H9 (cell line): Measurements from ENCODE around the gene USP22. TPM values are rescaled to one million over a fixed set of nuclear protein-coding genes. Genes with fewer than 3 reads are reported as not detected.

Experiments used
- DNase-seq: peaks from one replicate; pipeline ENCODE4 v3.0.0-alpha.2; 2017
- H2AFZ ChIP-seq: one replicate; pipeline ENCODE4 v1.6.1; 2013; ENCODE audit warnings: mild to moderate bottlenecking, low read length, control low read depth, moderate library complexity
- H2AK5ac ChIP-seq: 2 replicates; pipeline ENCODE4 v1.6.1; 2013; ENCODE audit warnings: low read length, control low read depth, mixed read lengths; ENCODE audit not compliant: insufficient read length
- H2BK120ac ChIP-seq: one replicate; pipeline ENCODE4 v1.6.1; 2013; ENCODE audit warnings: low read depth, mild to moderate bottlenecking, low read length, control low read depth, inconsistent platforms; ENCODE audit not compliant: poor library complexity, severe bottlenecking
- H2BK12ac ChIP-seq: 2 replicates; pipeline ENCODE4 v1.6.1; 2013; ENCODE audit warnings: low read length, control low read depth, mixed read lengths, low read depth; ENCODE audit not compliant: insufficient read length
- H2BK15ac ChIP-seq: 2 replicates; pipeline ENCODE4 v1.6.1; 2013; ENCODE audit warnings: low read depth, low read length, control low read depth
- H2BK20ac ChIP-seq: one replicate; pipeline ENCODE4 v1.6.1; 2013; ENCODE audit warnings: low read depth, mild to moderate bottlenecking, low read length, control low read depth, inconsistent platforms; ENCODE audit not compliant: poor library complexity, severe bottlenecking
- H2BK5ac ChIP-seq: 2 replicates; pipeline ENCODE4 v1.6.1; 2013; ENCODE audit warnings: low read length, control low read depth, mixed read lengths; ENCODE audit not compliant: insufficient read length
- H3K14ac ChIP-seq: 2 replicates; pipeline ENCODE4 v1.6.1; 2013; ENCODE audit warnings: low read length, control low read depth; ENCODE audit not compliant: insufficient read depth
- H3K18ac ChIP-seq: 2 replicates; pipeline ENCODE4 v1.6.1; 2013; ENCODE audit warnings: low read depth, mild to moderate bottlenecking, mixed read lengths, low read length, control low read depth; ENCODE audit not compliant: insufficient read length
- H3K23ac ChIP-seq: 2 replicates; pipeline ENCODE4 v1.6.1; 2013; ENCODE audit warnings: low read length, control low read depth, mixed read lengths, low read depth; ENCODE audit not compliant: insufficient read length
- H3K23me2 ChIP-seq: 2 replicates; pipeline ENCODE4 v1.6.1; 2013; ENCODE audit warnings: low read depth, mild to moderate bottlenecking, mixed read lengths, low read length, control low read depth; ENCODE audit not compliant: insufficient read length, poor library complexity, severe bottlenecking
- H3K27ac ChIP-seq: 2 replicates; pipeline ENCODE4 v1.5.1; 2013; ENCODE audit warnings: low read length, control low read depth, mixed read lengths, low read depth; ENCODE audit not compliant: insufficient read length
- H3K27me3 ChIP-seq: 2 replicates; pipeline ENCODE4 v1.6.1; 2013; ENCODE audit warnings: low read length, control low read depth, inconsistent platforms; ENCODE audit not compliant: insufficient read depth
- H3K4ac ChIP-seq: 2 replicates; pipeline ENCODE4 v1.6.1; 2013; ENCODE audit warnings: low read depth, mild to moderate bottlenecking, control low read depth, inconsistent platforms, low read length, moderate library complexity
- H3K4me1 ChIP-seq: 2 replicates; pipeline ENCODE4 v1.6.1; 2013; ENCODE audit warnings: low read length, control low read depth, inconsistent platforms; ENCODE audit not compliant: insufficient read depth
- H3K4me2 ChIP-seq: 2 replicates; pipeline ENCODE4 v1.6.1; 2013; ENCODE audit warnings: low read length, control low read depth, mixed read lengths; ENCODE audit not compliant: insufficient read length, insufficient read depth
- H3K56ac ChIP-seq: 2 replicates; pipeline ENCODE4 v1.6.1; 2013; ENCODE audit warnings: low read depth, mild to moderate bottlenecking, mixed read lengths, low read length, control low read depth; ENCODE audit not compliant: insufficient read length
- H3K79me1 ChIP-seq: 2 replicates; pipeline ENCODE4 v1.6.1; 2013; ENCODE audit warnings: low read depth, mild to moderate bottlenecking, moderate library complexity, low read length, control low read depth, inconsistent platforms; ENCODE audit not compliant: insufficient read depth, poor library complexity, severe bottlenecking
- H3K79me2 ChIP-seq: 2 replicates; pipeline ENCODE4 v1.6.1; 2013; ENCODE audit warnings: low read length, control low read depth, inconsistent platforms; ENCODE audit not compliant: insufficient read depth
- H3K9ac ChIP-seq: 2 replicates; pipeline ENCODE4 v1.6.1; 2013; ENCODE audit warnings: low read length, control low read depth, mixed read lengths; ENCODE audit not compliant: insufficient read length; ENCODE audit errors: extremely low read depth
- H3K9me3 ChIP-seq: one replicate; pipeline ENCODE4 v1.6.1; 2013; ENCODE audit warnings: low read depth, low read length, inconsistent platforms; ENCODE audit not compliant: control insufficient read depth
- H3T11ph ChIP-seq: one replicate; pipeline ENCODE4 v1.6.1; 2013; ENCODE audit warnings: mild to moderate bottlenecking, low read length, control low read depth, inconsistent platforms
- H4K20me1 ChIP-seq: one replicate; pipeline ENCODE4 v1.6.1; 2013; ENCODE audit not compliant: control insufficient read depth, insufficient read length, insufficient read depth
- H4K5ac ChIP-seq: 2 replicates; pipeline ENCODE4 v1.6.1; 2013; ENCODE audit warnings: low read depth, mild to moderate bottlenecking, mixed read lengths, low read length, control low read depth; ENCODE audit not compliant: insufficient read length
- H4K8ac ChIP-seq: replicated peaks from 2 replicates; pipeline ENCODE4 v1.6.1; 2013; ENCODE audit warnings: low read length, control low read depth, mixed read lengths, low read depth; ENCODE audit not compliant: insufficient read length
- H4K91ac ChIP-seq: 2 replicates; pipeline ENCODE4 v1.6.1; 2013; ENCODE audit warnings: low read depth, mild to moderate bottlenecking, moderate library complexity, mixed read lengths, low read length, control low read depth; ENCODE audit not compliant: insufficient read length
- H3K27ac Mint-ChIP-seq, 3 experiments: 2 replicates in 2 of 3; 3 replicates in 1 of 3; pipeline ENCODE4 v1.8.0; 2020 to 2021; ENCODE audit warnings: mixed read lengths in 3 of 3, mild to moderate bottlenecking in 1 of 3, moderate library complexity in 1 of 3
- H3K27me3 Mint-ChIP-seq: 2 replicates; pipeline ENCODE4 v1.8.0; 2021; ENCODE audit warnings: low read depth, mild to moderate bottlenecking, moderate library complexity, mixed read lengths
- H3K36me3 Mint-ChIP-seq, 3 experiments: 2 replicates in 2 of 3; 3 replicates in 1 of 3; pipeline ENCODE4 v1.8.0; 2020 to 2021; ENCODE audit warnings: low read depth in 3 of 3, mixed read lengths in 3 of 3; ENCODE audit not compliant: insufficient read depth in 1 of 3
- H3K4me1 Mint-ChIP-seq, 2 experiments: 2 replicates each; pipeline ENCODE4 v1.8.0; 2020; ENCODE audit warnings: mixed read lengths in 2 of 2
- H3K4me3 Mint-ChIP-seq, 2 experiments: 2 replicates in 1 of 2; 3 replicates in 1 of 2; pipeline ENCODE4 v1.8.0; 2020 to 2021; ENCODE audit warnings: mild to moderate bottlenecking in 2 of 2, mixed read lengths in 2 of 2, moderate library complexity in 1 of 2
- H3K9me3 Mint-ChIP-seq, 2 experiments: 2 replicates in 1 of 2; 3 replicates in 1 of 2; pipeline ENCODE4 v1.8.0; 2020; ENCODE audit warnings: mild to moderate bottlenecking in 2 of 2, mixed read lengths in 2 of 2, moderate library complexity in 1 of 2
- CTCF ChIP-seq: fragments of 200-600 bp; sonication (generic); conservative IDR thresholded peaks from 3 replicates; pipeline ENCODE4 v1.8.0; 2021; ENCODE audit warnings: antibody characterized with exemption, mild to moderate bottlenecking
- WGBS: extraction: QIAGEN DNeasy Blood & Tissue Kit; methylation state at CpG from one replicate; pipeline ENCODE4 v1.1.7; 2013; ENCODE audit warnings: missing lambda C conversion rate, low lambda C conversion rate, mixed read lengths; ENCODE audit not compliant: insufficient read length; ENCODE audit errors: extremely low coverage; 5-methylcytosine and 5-hydroxymethylcytosine counted together
- total RNA-seq: library from RNA; stranded (reverse); gene quantifications from 2 replicates; pipeline ENCODE4 v1.2.1, GENCODE V29; 2021

USP22 gene
- total RNA-seq, 1 experiment from 2014 or later = 345 TPM

GRCh38 chr17:21061971-21062526 is 19.2 kb upstream of the USP22 start:
- H3K23ac ChIP-seq = no peak overlapping the region
- no peaks in the 10 kb centered on the region for H3K9me3 ChIP-seq
- H3K27me3 ChIP-seq = no peaks in the 10 kb centered on the region
- WGBS = no CpG with 5 or more reads among the region's 7 CpGs
- no peaks in the 10 kb centered on the region for H4K20me1 ChIP-seq
- H3K79me1 ChIP-seq = no peaks in the 10 kb centered on the region
- no peak overlapping the region for H3K18ac ChIP-seq
- no peak overlapping the region for H4K91ac ChIP-seq
- no peak overlapping the region for H3K9ac ChIP-seq
- H3K4me3 Mint-ChIP-seq = no peak overlapping the region
- H2BK5ac ChIP-seq = no peak overlapping the region
- H3K27me3 Mint-ChIP-seq = no peaks in the 10 kb centered on the region; the same call in 1 of the 2 replicates
- H3K79me2 ChIP-seq = no peaks in the 10 kb centered on the region
- H3K4me2 ChIP-seq = no peak overlapping the region
- H2BK15ac ChIP-seq = no peak overlapping the region
- H3K56ac ChIP-seq = no peak overlapping the region
- H3T11ph ChIP-seq = no peak overlapping the region
- H4K5ac ChIP-seq = no peak overlapping the region
- H3K36me3 Mint-ChIP-seq = no peaks in the 10 kb centered on the region
- no peak for DNase-seq
- H4K8ac ChIP-seq = no peak overlapping the region
- no peak overlapping the region; the same call in 1 of the 2 replicates for H3K14ac ChIP-seq
- no peak for TF ChIP-seq CTCF
- no peak overlapping the region for H2AFZ ChIP-seq
- H3K4me1 Mint-ChIP-seq = peaks cover 9 to 12% of the 10 kb centered on the region in 2 experiments
- no peak overlapping the region for H2BK12ac ChIP-seq
- no peak overlapping the region for H2BK20ac ChIP-seq
- H3K27ac ChIP-seq = no peak overlapping the region
- H3K4ac ChIP-seq = no peak overlapping the region
- H3K27ac Mint-ChIP-seq = no peak overlapping the region
- H3K4me1 ChIP-seq = no peaks in the 10 kb centered on the region
- no peaks in the 10 kb centered on the region for H3K23me2 ChIP-seq
- H2AK5ac ChIP-seq = no peak overlapping the region
- H3K9me3 Mint-ChIP-seq = no peaks in the 10 kb centered on the region; a peak in 1 of 5 replicates
- no peak overlapping the region for H2BK120ac ChIP-seq
